Neural progenitor cell (in vitro differentiated cells): ENCODE results near the gene GPATCH2L. TPM values are rescaled to one million over a fixed set of nuclear protein-coding genes. Genes with fewer than 3 reads are reported as not detected.

ENCODE experiments used
- DNase-seq: peaks from one replicate; pipeline ENCODE4 v3.0.0-alpha.2; 2016; ENCODE audit warnings: low spot score
- H2AFZ ChIP-seq: fragments of 200-600 bp; sonication (generic); replicated peaks from 2 replicates; pipeline ENCODE4 v1.6.1; 2016; ENCODE audit warnings: antibody characterized with exemption
- H3F3A ChIP-seq: fragments of 200-600 bp; sonication (generic); 2 replicates; pipeline ENCODE4 v1.6.1; 2016; ENCODE audit warnings: antibody characterized with exemption, low read depth
- H3K27ac ChIP-seq: fragments of 200-600 bp; sonication (generic); 2 replicates; pipeline ENCODE4 v1.5.1; 2016; ENCODE audit warnings: mild to moderate bottlenecking
- H3K27me3 ChIP-seq: fragments of 200-600 bp; sonication (generic); 2 replicates; pipeline ENCODE4 v1.6.1; 2016; ENCODE audit warnings: mild to moderate bottlenecking, moderate library complexity
- H3K36me3 ChIP-seq: fragments of 200-600 bp; sonication (generic); 2 replicates; pipeline ENCODE4 v1.5.1; 2016
- H3K4me1 ChIP-seq: fragments of 200-600 bp; sonication (generic); 2 replicates; pipeline ENCODE4 v1.6.1; 2016; ENCODE audit warnings: mixed run types
- H3K4me2 ChIP-seq: fragments of 200-600 bp; sonication (generic); 2 replicates; pipeline ENCODE4 v1.6.1; 2016
- H3K4me3 ChIP-seq: fragments of 200-600 bp; sonication (generic); 2 replicates; pipeline ENCODE4 v1.5.1; 2016
- H3K79me2 ChIP-seq: fragments of 200-600 bp; sonication (generic); 2 replicates; pipeline ENCODE4 v1.6.1; 2016; ENCODE audit warnings: low read depth
- H3K9ac ChIP-seq: fragments of 200-600 bp; sonication (generic); 2 replicates; pipeline ENCODE4 v1.6.1; 2016
- H3K9me3 ChIP-seq: fragments of 200-600 bp; sonication (generic); 2 replicates; pipeline ENCODE4 v1.5.1; 2016; ENCODE audit warnings: low read depth
- H4K20me1 ChIP-seq: fragments of 200-600 bp; sonication (generic); 2 replicates; pipeline ENCODE4 v1.6.1; 2016; ENCODE audit warnings: low read depth
- H3K27ac Mint-ChIP-seq: 3 replicates; pipeline ENCODE4 v1.8.0; 2021; ENCODE audit warnings: mixed read lengths
- H3K27me3 Mint-ChIP-seq: 2 replicates; pipeline ENCODE4 v1.8.0; 2022; ENCODE audit warnings: low read depth, mild to moderate bottlenecking, inconsistent platforms, moderate library complexity, mixed read lengths; ENCODE audit not compliant: insufficient read depth
- H3K36me3 Mint-ChIP-seq: 3 replicates; pipeline ENCODE4 v1.8.0; 2021; ENCODE audit warnings: mixed read lengths
- H3K4me1 Mint-ChIP-seq: 3 replicates; pipeline ENCODE4 v1.8.0; 2021; ENCODE audit warnings: mixed read lengths
- H3K4me3 Mint-ChIP-seq: 3 replicates; pipeline ENCODE4 v1.8.0; 2021; ENCODE audit warnings: mild to moderate bottlenecking, moderate library complexity, mixed read lengths
- H3K9me3 Mint-ChIP-seq: 3 replicates; pipeline ENCODE4 v1.8.0; 2020; ENCODE audit warnings: mixed read lengths
- EZH2 ChIP-seq: fragments of 200-600 bp; sonication (generic); IDR thresholded peaks from 2 replicates; pipeline ENCODE4 v1.6.1; 2017; ENCODE audit warnings: antibody characterized with exemption, mild to moderate bottlenecking, moderate library complexity
- EZH2phosphoT487 ChIP-seq: fragments of 200-600 bp; sonication (generic); IDR thresholded peaks from 2 replicates; pipeline ENCODE4 v1.6.1; 2017; ENCODE audit warnings: antibody characterized with exemption
- total RNA-seq: library from RNA; depleted of rRNA; stranded (reverse); fragments of >200 nt; gene quantifications from 2 replicates; pipeline ENCODE4 v1.2.3, GENCODE V29; 2015; ENCODE audit warnings: low replicate concordance
- TF ChIP-seq, protein P1 (sequence below): fragments of 200-600 bp; sonication (generic); IDR thresholded peaks from 2 replicates; pipeline ENCODE4 v1.5.1; 2017; ENCODE audit warnings: antibody characterized with exemption, mild to moderate bottlenecking

The GPATCH2L gene
- total RNA-seq, 1 donor from 2014 or later, result 68.2 TPM

DNA sequence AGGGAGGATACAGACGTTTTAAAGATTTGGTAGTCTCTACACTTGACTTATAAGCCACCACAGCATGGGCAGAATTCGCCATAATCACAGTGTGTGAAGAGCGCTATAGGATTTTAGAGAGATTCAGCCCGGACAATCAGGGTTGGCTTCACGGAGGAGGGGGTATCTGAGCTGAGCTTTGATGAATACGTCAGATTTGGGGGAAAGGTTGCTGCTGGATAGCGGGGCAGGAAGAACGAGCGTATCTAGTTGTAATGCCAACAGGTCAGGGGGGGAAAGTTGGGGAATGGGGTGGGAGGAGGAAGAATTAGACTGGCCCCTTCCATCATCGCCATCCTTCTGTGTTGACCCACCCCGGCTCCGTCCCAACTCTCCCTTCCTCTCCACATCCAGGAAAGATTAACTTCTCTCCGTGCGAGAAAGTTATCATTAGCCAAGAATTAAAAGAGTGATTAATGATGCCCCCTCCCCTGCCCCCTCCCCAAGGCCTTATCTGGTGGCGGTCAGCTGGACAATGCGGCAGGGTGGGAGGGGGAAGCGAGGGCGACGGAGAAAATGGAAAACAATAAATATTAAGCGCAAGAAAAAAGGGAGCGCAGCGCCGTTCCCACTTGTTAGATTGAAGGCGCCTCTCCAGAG is 13.5 kb upstream of the GPATCH2L start:
- Mint-ChIP-seq H3K36me3 (no peaks in the 10 kb centered on the region), H3K4me3 (peak overlapping the region; percentile 80), H3K4me1 (peaks cover 33% of the 10 kb centered on the region), H3K27me3 (peaks cover 29% of the 10 kb centered on the region), H3K9me3 (peaks cover 4% of the 10 kb centered on the region), H3K27ac (no peak overlapping the region)
- H3F3A ChIP-seq, result peaks cover 40% of the 10 kb centered on the region
- H2AFZ ChIP-seq, result peak overlapping the region; percentile 64
- peak; percentile 51 for DNase-seq
- no peaks in the 10 kb centered on the region for H3K9me3 ChIP-seq
- TF ChIP-seq EZH2 (no peak), EZH2phosphoT487 (no peak)
- TF ChIP-seq, protein P1, sequence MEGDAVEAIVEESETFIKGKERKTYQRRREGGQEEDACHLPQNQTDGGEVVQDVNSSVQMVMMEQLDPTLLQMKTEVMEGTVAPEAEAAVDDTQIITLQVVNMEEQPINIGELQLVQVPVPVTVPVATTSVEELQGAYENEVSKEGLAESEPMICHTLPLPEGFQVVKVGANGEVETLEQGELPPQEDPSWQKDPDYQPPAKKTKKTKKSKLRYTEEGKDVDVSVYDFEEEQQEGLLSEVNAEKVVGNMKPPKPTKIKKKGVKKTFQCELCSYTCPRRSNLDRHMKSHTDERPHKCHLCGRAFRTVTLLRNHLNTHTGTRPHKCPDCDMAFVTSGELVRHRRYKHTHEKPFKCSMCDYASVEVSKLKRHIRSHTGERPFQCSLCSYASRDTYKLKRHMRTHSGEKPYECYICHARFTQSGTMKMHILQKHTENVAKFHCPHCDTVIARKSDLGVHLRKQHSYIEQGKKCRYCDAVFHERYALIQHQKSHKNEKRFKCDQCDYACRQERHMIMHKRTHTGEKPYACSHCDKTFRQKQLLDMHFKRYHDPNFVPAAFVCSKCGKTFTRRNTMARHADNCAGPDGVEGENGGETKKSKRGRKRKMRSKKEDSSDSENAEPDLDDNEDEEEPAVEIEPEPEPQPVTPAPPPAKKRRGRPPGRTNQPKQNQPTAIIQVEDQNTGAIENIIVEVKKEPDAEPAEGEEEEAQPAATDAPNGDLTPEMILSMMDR, result no peak
- H3K9ac ChIP-seq, result no peak overlapping the region
- H3K36me3 ChIP-seq, result no peaks in the 10 kb centered on the region
- peaks cover 86% of the 10 kb centered on the region for H3K27me3 ChIP-seq
- peak overlapping the region; percentile 48 for H3K4me3 ChIP-seq
- H3K79me2 ChIP-seq, result no peaks in the 10 kb centered on the region
- H3K4me1 ChIP-seq, result peaks cover 23% of the 10 kb centered on the region
- H3K4me2 ChIP-seq, result peak overlapping the region; percentile 75
- H3K27ac ChIP-seq, result no peak overlapping the region
- H4K20me1 ChIP-seq, result peaks cover 34% of the 10 kb centered on the region

- DNase-seq, result peak; percentile 94
- H4K20me1 ChIP-seq, result peaks cover 28% of the 10 kb centered on the region
- H3F3A ChIP-seq, result peaks cover 40% of the 10 kb centered on the region
- Mint-ChIP-seq H3K4me1 (peaks cover 29% of the 10 kb centered on the region), H3K27me3 (peaks cover 23% of the 10 kb centered on the region), H3K27ac (peak overlapping the region; percentile 70), H3K36me3 (no peaks in the 10 kb centered on the region), H3K4me3 (peak overlapping the region; percentile 82), H3K9me3 (peaks cover 5% of the 10 kb centered on the region)
- peaks cover 3% of the 10 kb centered on the region for H3K9me3 ChIP-seq
- peak overlapping the region; percentile 75 for H3K4me2 ChIP-seq
- H3K9ac ChIP-seq, result no peak overlapping the region
- peak overlapping the region; percentile 64 for H2AFZ ChIP-seq
- no peaks in the 10 kb centered on the region for H3K36me3 ChIP-seq
- H3K27me3 ChIP-seq, result peaks cover 80% of the 10 kb centered on the region
- H3K27ac ChIP-seq, result no peak overlapping the region
- no peaks in the 10 kb centered on the region for H3K79me2 ChIP-seq
- H3K4me1 ChIP-seq, result peaks cover 23% of the 10 kb centered on the region
- peak overlapping the region; percentile 48 for H3K4me3 ChIP-seq
- peak; percentile 73 for TF ChIP-seq EZH2phosphoT487
- peak; percentile 48 for TF ChIP-seq EZH2
- TF ChIP-seq, protein P1, result no peak
Measured at GRCh38 chr14:76138758-76139723, 12.7 kb upstream of the GPATCH2L start.

DNA sequence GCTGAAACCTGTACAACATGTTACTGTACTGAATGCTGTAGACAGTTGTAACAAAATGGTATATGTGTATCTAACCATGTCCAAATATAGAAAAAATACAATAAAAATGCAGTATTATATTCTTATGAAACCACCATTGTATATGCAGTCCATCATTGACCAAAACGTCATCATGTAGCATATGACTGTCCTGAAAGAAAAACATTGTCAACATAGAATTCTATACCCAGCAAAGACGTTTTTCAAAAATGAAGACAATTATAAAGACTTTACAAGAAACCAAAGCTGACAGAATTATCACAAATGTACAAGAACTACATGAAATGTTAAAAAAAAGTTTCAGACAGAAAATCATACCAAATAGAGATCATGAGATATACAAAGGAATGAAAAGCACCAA is 8.1 kb upstream of the GPATCH2L start:
- TF ChIP-seq EZH2 (no peak), EZH2phosphoT487 (no peak)
- TF ChIP-seq, protein P1, result no peak
- no peak overlapping the region for H3K4me3 Mint-ChIP-seq
- Histone ChIP-seq H3K36me3 (no peaks in the 10 kb centered on the region), H3K4me2 (no peak overlapping the region), H3K4me1 (peaks cover 5% of the 10 kb centered on the region), H4K20me1 (peaks cover 6% of the 10 kb centered on the region), H2AFZ (no peak overlapping the region), H3K9me3 (peaks cover 3% of the 10 kb centered on the region), H3K79me2 (no peaks in the 10 kb centered on the region), H3K27ac (no peak overlapping the region), H3K9ac (no peak overlapping the region), H3K4me3 (no peak overlapping the region), H3K27me3 (peaks cover 82% of the 10 kb centered on the region), H3F3A (peaks cover 15% of the 10 kb centered on the region)
- no peaks in the 10 kb centered on the region for H3K36me3 Mint-ChIP-seq
- peaks cover 8% of the 10 kb centered on the region for H3K4me1 Mint-ChIP-seq
- peaks cover 12% of the 10 kb centered on the region for H3K27me3 Mint-ChIP-seq
- H3K27ac Mint-ChIP-seq, result no peak overlapping the region
- peaks cover 5% of the 10 kb centered on the region for H3K9me3 Mint-ChIP-seq
- DNase-seq, result no peak
